Liver (tissue), 9 donors: ENCODE measurements around the gene DNAAF1. TPM values are rescaled to one million over a fixed set of nuclear protein-coding genes. Genes with fewer than 3 reads are reported as not detected.

ENCODE experiments used
- DNase-seq: peaks from one replicate; pipeline ENCODE4 v3.0.0-alpha.2; 2017; ENCODE audit warnings: low spot score
- H3K27ac ChIP-seq, 2 donors: one replicate each; pipeline ENCODE4 v1.7.0; 2013; ENCODE audit warnings: inconsistent platforms in 2 of 2, low read length in 2 of 2, control low read depth in 1 of 2, low read depth in 1 of 2, mild to moderate bottlenecking in 1 of 2
- H3K27me3 ChIP-seq, 4 donors: one replicate each; pipeline versions ENCODE4 v1.6.1 to v1.7.0; 2013; ENCODE audit warnings: low read length in 3 of 4, inconsistent platforms in 1 of 4, mild to moderate bottlenecking in 1 of 4, moderate library complexity in 1 of 4; ENCODE audit not compliant: control insufficient read depth in 4 of 4, insufficient read depth in 4 of 4
- H3K36me3 ChIP-seq, 4 donors: one replicate each; pipeline versions ENCODE4 v1.6.1 to v1.7.0; 2013; ENCODE audit warnings: low read length in 3 of 4, mild to moderate bottlenecking in 3 of 4, low read depth in 1 of 4, moderate library complexity in 1 of 4; ENCODE audit not compliant: control insufficient read depth in 4 of 4, insufficient read depth in 3 of 4
- H3K4me1 ChIP-seq, 4 donors: one replicate each; pipeline versions ENCODE4 v1.6.1 to v1.7.0; 2013; ENCODE audit warnings: low read length in 3 of 4, mild to moderate bottlenecking in 3 of 4, moderate library complexity in 1 of 4; ENCODE audit not compliant: control insufficient read depth in 4 of 4, insufficient read depth in 4 of 4
- H3K4me3 ChIP-seq, 3 donors: one replicate each; pipeline versions ENCODE4 v1.6.1 to v1.7.0; 2013; ENCODE audit warnings: low read length in 3 of 3, control low read depth in 1 of 3, low read depth in 1 of 3, mild to moderate bottlenecking in 1 of 3
- H3K9ac ChIP-seq, 2 donors: one replicate each; pipeline ENCODE4 v1.7.0; 2013; ENCODE audit warnings: low read length in 2 of 2, mild to moderate bottlenecking in 2 of 2, moderate library complexity in 2 of 2, control low read depth in 1 of 2, low read depth in 1 of 2
- H3K9me3 ChIP-seq, 4 donors: one replicate each; pipeline versions ENCODE4 v1.6.1 to v1.7.0; 2013; ENCODE audit warnings: low read length in 3 of 4; ENCODE audit not compliant: control insufficient read depth in 4 of 4
- CTCF ChIP-seq: fragments of 150-350 bp; IDR thresholded peaks from 2 replicates; pipeline ENCODE4 v1.5.1; 2017; ENCODE audit warnings: improper control_type of control experiment, low read depth, low read length; ENCODE audit not compliant: missing input control
- EGR1 ChIP-seq, 2 donors: IDR thresholded peaks; 2 replicates each; pipeline ENCODE4 v1.6.1; 2016 to 2018; ENCODE audit warnings: antibody characterized with exemption in 2 of 2, low read depth in 2 of 2
- FOXA1 ChIP-seq: IDR thresholded peaks from 2 replicates; pipeline ENCODE4 v1.6.1; 2016; ENCODE audit warnings: antibody characterized with exemption
- GABPA ChIP-seq, 2 donors: IDR thresholded peaks in 1 of 2; conservative IDR thresholded peaks in 1 of 2; 2 replicates each; pipeline ENCODE4 v1.6.1; 2016; ENCODE audit warnings: antibody characterized with exemption in 2 of 2, mild to moderate bottlenecking in 1 of 2, moderate library complexity in 1 of 2
- HNF4A ChIP-seq, 2 donors: conservative IDR thresholded peaks; 2 replicates each; pipeline ENCODE4 v1.6.1; 2016; ENCODE audit warnings: antibody characterized with exemption in 2 of 2, mild to moderate bottlenecking in 2 of 2
- HNF4G ChIP-seq: IDR thresholded peaks from 2 replicates; pipeline ENCODE4 v1.6.1; 2016; ENCODE audit warnings: antibody characterized with exemption
- JUND ChIP-seq, 2 donors: IDR thresholded peaks; 2 replicates each; pipeline ENCODE4 v1.6.1; 2016; ENCODE audit warnings: antibody characterized with exemption in 2 of 2
- MAX ChIP-seq: IDR thresholded peaks from 2 replicates; pipeline ENCODE4 v1.6.1; 2016; ENCODE audit warnings: antibody characterized with exemption
- NR2F2 ChIP-seq: IDR thresholded peaks from 2 replicates; pipeline ENCODE4 v1.6.1; 2016; ENCODE audit warnings: antibody characterized with exemption
- RXRA ChIP-seq, 2 donors: IDR thresholded peaks; 2 replicates each; pipeline ENCODE4 v1.6.1; 2017 to 2018; ENCODE audit warnings: antibody characterized with exemption in 2 of 2, mild to moderate bottlenecking in 1 of 2
- SP1 ChIP-seq: IDR thresholded peaks from 2 replicates; pipeline ENCODE4 v1.6.1; 2018; ENCODE audit warnings: antibody characterized with exemption, mild to moderate bottlenecking
- TAF1 ChIP-seq: conservative IDR thresholded peaks from 2 replicates; pipeline ENCODE4 v1.6.1; 2016; ENCODE audit warnings: antibody characterized with exemption, mild to moderate bottlenecking
- YY1 ChIP-seq: IDR thresholded peaks from 2 replicates; pipeline ENCODE4 v1.6.1; 2016; ENCODE audit warnings: antibody characterized with exemption, mild to moderate bottlenecking
- ZBTB33 ChIP-seq: IDR thresholded peaks from 2 replicates; pipeline ENCODE4 v1.6.1; 2016; ENCODE audit warnings: antibody characterized with exemption
- WGBS: extraction: QIAGEN DNeasy Blood & Tissue Kit; methylation state at CpG from one replicate; pipeline ENCODE4 v1.1.7; 2013; 5-methylcytosine and 5-hydroxymethylcytosine counted together
- polyA plus RNA-seq, 2 donors: library from polyadenylated mRNA; stranded (reverse) in 1 of 2; unstranded in 1 of 2; fragments of 200-250 nt in 1 of 2; fragments of >200 nt in 1 of 2; fragmentation: Nextera tagmentation in 1 of 2; extraction: Ambion mirVana in 1 of 2; gene quantifications; one replicate each; pipeline versions ENCODE4 v1.2.1 to v1.2.3, GENCODE V29; 2013 to 2015
- total RNA-seq, 2 donors: library from RNA; depleted of rRNA; stranded (reverse); fragments of >200 nt; gene quantifications; one replicate each; pipeline ENCODE4 v1.2.3, GENCODE V29; 2014
- TF ChIP-seq, protein P1 (sequence below): IDR thresholded peaks from 2 replicates; pipeline ENCODE4 v1.6.1; 2016; ENCODE audit warnings: antibody characterized with exemption
- donor health status: healthy.
- donor health status: healthy.
- donor health status: healthy.
- donor health status: healthy.
- donor health status: healthy.

DNAAF1 gene
- total and polyA plus RNA-seq, 4 donors, result under 0.01 to 0.08 (median 0.06) TPM; not detected in 1

DNA sequence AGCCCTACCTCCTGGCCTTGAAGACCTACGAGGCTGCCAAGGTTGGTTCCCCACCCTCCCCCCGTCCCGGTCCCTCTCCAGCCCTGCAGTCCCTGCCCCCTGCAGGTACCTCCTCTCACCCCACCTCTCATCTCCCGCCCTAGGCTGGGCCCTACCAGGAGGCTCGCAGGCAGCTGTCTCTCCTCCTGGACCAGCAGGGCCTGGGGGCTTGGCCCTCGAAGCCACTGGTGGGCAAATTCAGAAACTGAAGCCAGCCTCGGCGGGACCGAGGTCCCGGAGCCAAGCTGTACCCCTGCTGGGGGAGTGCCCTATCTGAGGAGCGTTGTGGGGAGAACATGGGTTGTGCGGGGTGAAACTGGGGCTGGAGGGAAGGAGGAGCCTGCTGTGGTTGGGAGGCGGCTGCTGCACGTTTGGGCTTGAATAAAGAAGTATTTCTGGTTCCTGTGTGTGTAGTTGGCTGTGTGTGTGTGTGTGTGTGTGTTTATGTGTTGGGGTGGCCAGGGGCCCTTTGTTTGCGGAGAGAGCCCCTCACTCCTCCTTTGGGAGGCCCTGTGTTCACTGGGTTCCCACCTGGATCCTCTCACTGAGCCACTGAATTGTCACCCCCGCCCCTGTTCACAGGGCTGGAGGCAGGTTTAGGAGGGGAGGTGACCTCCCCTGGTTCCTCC, 51.8 kb downstream of the DNAAF1 start:
- DNase-seq, result no peak
- H3K27me3 ChIP-seq, result no peaks in the 10 kb centered on the region
- 75% methylated on average over 16 of the region's 16 CpGs for WGBS
- H3K9ac ChIP-seq, result no peak overlapping the region
- no peaks in the 10 kb centered on the region for H3K9me3 ChIP-seq
- no peak overlapping the region for H3K4me3 ChIP-seq
- H3K36me3 ChIP-seq, result no peaks in the 10 kb centered on the region
- H3K4me1 ChIP-seq, result no peaks in the 10 kb centered on the region
- no peak overlapping the region for H3K27ac ChIP-seq
- TF ChIP-seq NR2F2, result no peak
- no peak for TF ChIP-seq TAF1
- TF ChIP-seq RXRA (IDR thresholded peaks at IDR 0.05), result no peak

- TF ChIP-seq GABPA (IDR thresholded peaks at IDR 0.05 in 1 of 2, conservative IDR thresholded peaks at IDR 0.05 in 1 of 2) (no peak), FOXA1 (no peak), YY1 (no peak), CTCF (no peak), MAX (no peak), ZBTB33 (no peak), JUND (IDR thresholded peaks at IDR 0.05) (no peak), HNF4G (no peak), SP1 (no peak), NR2F2 (no peak), TAF1 (no peak), RXRA (IDR thresholded peaks at IDR 0.05) (no peak)
- TF ChIP-seq, protein P1, sequence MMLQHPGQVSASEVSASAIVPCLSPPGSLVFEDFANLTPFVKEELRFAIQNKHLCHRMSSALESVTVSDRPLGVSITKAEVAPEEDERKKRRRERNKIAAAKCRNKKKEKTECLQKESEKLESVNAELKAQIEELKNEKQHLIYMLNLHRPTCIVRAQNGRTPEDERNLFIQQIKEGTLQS, result no peak
- WGBS, result 92% methylated on average over 14 of the region's 14 CpGs
Observed at GRCh38 chr16:84197466-84198128, 52.5 kb downstream of the DNAAF1 start.

DNA sequence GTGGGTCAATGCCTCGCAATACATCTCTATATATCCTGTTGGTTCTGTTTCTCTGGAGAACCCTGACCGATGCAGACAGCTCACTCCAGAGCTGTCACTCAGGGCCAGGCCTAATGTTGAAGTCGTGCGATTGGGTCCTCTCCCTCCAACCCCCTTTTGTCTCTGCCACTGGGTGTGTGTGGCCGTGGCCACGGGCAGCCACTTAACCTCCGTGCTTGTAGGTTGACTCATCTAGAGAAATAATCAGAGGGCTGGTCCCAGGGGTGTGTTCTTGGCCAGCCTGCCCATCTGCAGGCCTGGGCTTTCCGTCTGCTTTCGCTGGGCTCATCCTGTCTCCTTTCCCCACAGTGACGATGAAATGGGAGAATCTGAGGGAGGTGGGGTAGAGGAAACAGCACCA, 53.3 kb downstream of the DNAAF1 start:
- DNase-seq, result no peak
- no peaks in the 10 kb centered on the region for H3K27me3 ChIP-seq
- no peak overlapping the region for H3K9ac ChIP-seq
- WGBS, result 84% methylated on average over 10 of the region's 10 CpGs
- no peaks in the 10 kb centered on the region for H3K4me1 ChIP-seq
- no peak overlapping the region for H3K27ac ChIP-seq
- no peaks in the 10 kb centered on the region for H3K36me3 ChIP-seq
- H3K4me3 ChIP-seq, result no peak overlapping the region
- no peaks in the 10 kb centered on the region for H3K9me3 ChIP-seq
- TF ChIP-seq JUND (IDR thresholded peaks at IDR 0.05) (no peak), FOXA1 (no peak), YY1 (no peak), HNF4A (conservative IDR thresholded peaks at IDR 0.05) (no peak), HNF4G (no peak), GABPA (IDR thresholded peaks at IDR 0.05 in 1 of 2, conservative IDR thresholded peaks at IDR 0.05 in 1 of 2) (no peak), EGR1 (IDR thresholded peaks at IDR 0.05; ENCODE audit: low read depth in 2 of 2) (no peak), ZBTB33 (no peak), TAF1 (no peak), CTCF (no peak), RXRA (IDR thresholded peaks at IDR 0.05) (no peak), SP1 (no peak)
- TF ChIP-seq, protein P1, result no peak

More at GRCh38 chr16:84197466-84198128, 52.5 kb downstream of the DNAAF1 start:
- DNase-seq, result no peak
- H3K9me3 ChIP-seq, result no peaks in the 10 kb centered on the region
- no peaks in the 10 kb centered on the region for H3K27me3 ChIP-seq
- H3K9ac ChIP-seq, result no peak overlapping the region
- H3K4me1 ChIP-seq, result no peaks in the 10 kb centered on the region
- H3K36me3 ChIP-seq, result no peaks in the 10 kb centered on the region
- no peak overlapping the region for H3K27ac ChIP-seq
- H3K4me3 ChIP-seq, result no peak overlapping the region
